RPMI7951 (cell line): ENCODE data around the gene SPRR2F. TPM values are rescaled to one million over a fixed set of nuclear protein-coding genes. Genes with fewer than 3 reads are reported as not detected.

ENCODE experiments used
- DNase-seq: peaks from one replicate; pipeline ENCODE4 v3.0.0-alpha.2; 2012; ENCODE audit warnings: low read depth
- total RNA-seq: library from RNA; depleted of rRNA; stranded (reverse); fragments of >200 nt; shearing (Covaris generic); gene quantifications from 2 replicates; pipeline ENCODE4 v1.2.3, GENCODE V29; 2014; rRNA removed

Gene SPRR2F
- total RNA-seq, 1 experiment from 2014 or later = not detected

- no peak for DNase-seq
These were observed 40.2 kb downstream of the SPRR2F start for GRCh38 chr1:153072806-153073726.

DNA sequence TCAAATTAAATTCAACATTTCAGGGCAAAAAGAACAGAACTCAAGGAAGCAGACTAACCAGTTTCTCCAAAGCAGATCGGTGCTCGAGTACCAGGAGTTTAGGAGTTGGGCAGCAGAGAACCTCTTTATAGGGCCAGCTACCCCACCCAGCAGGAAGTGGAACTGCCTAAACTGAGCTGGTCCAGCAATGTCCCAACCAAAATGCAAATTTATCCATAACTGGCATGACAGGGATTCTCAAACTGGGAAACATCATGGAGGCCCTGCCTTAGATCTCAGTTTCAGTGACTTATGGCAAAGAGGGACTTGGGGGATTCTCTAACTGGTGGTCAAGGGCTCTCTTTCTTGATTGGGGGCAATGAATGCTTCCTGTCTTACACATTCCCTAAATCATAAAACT, 41.8 kb downstream of the SPRR2F start, which contains the start of gene SPRR2B:
Gene SPRR2B, minus strand, starts transcription at position 101 of the 400 bp plus-strand sequence. CDS start 772 bp downstream, outside the sequence.
- no peak for DNase-seq

DNA sequence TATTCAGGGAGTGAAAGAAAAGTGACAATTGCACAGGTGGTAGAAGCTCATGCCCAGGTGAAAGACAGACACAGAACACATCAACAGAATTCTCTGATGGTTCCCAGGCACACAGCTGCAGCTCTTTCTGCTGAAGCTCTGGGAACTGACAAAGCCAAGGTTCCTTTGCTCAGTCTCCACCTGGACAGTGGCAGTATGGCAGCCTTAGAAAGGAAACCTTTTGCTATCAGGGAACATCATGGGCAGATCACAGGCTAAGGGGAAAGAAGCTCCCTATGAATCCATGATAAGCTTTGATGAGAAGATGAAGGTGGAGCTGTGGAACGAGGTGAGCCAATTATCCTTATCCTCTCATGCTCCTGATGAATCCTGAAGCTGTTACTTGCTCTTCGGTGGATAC, 43.1 kb downstream of the SPRR2F start:
- DNase-seq = no peak

Other genes with a start within 250 kb of the SPRR2F start
- gene SMCP, start 235.2 kb downstream of the SPRR2F start, total RNA-seq = not detected in 2 replicates
- gene IVL, start 205.0 kb downstream of the SPRR2F start, total RNA-seq = not detected in 2 replicates
- not detected in 2 replicates for gene SPRR5, start 166.3 kb downstream of the SPRR2F start, total RNA-seq
- gene SPRR4, start 142.9 kb downstream of the SPRR2F start, total RNA-seq = not detected in 2 replicates
- not detected in 2 replicates for gene SPRR1A, start 129.4 kb downstream of the SPRR2F start, total RNA-seq
- not detected in 2 replicates for gene SPRR3, start 111.8 kb downstream of the SPRR2F start, total RNA-seq
- not detected in 2 replicates for gene SPRR1B, start 82.3 kb downstream of the SPRR2F start, total RNA-seq
- gene SPRR2D, start 72.4 kb downstream of the SPRR2F start, total RNA-seq = not detected in 2 replicates
- not detected in 2 replicates for gene SPRR2A, start 56.0 kb downstream of the SPRR2F start, total RNA-seq
- not detected in 2 replicates for gene SPRR2B, start 41.9 kb downstream of the SPRR2F start, total RNA-seq
- not detected in 2 replicates for gene SPRR2E, start 19.0 kb downstream of the SPRR2F start, total RNA-seq
- not detected in 2 replicates for gene SPRR2G, start 37.4 kb upstream of the SPRR2F start, total RNA-seq
- not detected in 2 replicates for gene LELP1, start 89.9 kb upstream of the SPRR2F start, total RNA-seq
- not detected in 2 replicates for gene PRR9, start 104.1 kb upstream of the SPRR2F start, total RNA-seq
- gene LORICRIN, start 146.2 kb upstream of the SPRR2F start, total RNA-seq = not detected in 2 replicates
- not detected in 2 replicates for gene PGLYRP3, start 199.4 kb upstream of the SPRR2F start, total RNA-seq
- not detected in 2 replicates for gene PGLYRP4, start 235.3 kb upstream of the SPRR2F start, total RNA-seq
- 1.1 and 2.4 TPM in 2 replicates for gene S100A9, start 244.3 kb upstream of the SPRR2F start, total RNA-seq